HK-2 (cell line): ENCODE measurements around the gene RERE.
"Not testable (repeated sequence)": the region's sequence is repeated elsewhere in the genome, so short reads cannot be mapped to it uniquely, and the experiment has no call there.

Experiments
- DNase-seq: peaks from one replicate; pipeline ENCODE4 v3.0.0-alpha.2; 2018; ENCODE audit not compliant: unreplicated experiment

Gene RERE

DNA sequence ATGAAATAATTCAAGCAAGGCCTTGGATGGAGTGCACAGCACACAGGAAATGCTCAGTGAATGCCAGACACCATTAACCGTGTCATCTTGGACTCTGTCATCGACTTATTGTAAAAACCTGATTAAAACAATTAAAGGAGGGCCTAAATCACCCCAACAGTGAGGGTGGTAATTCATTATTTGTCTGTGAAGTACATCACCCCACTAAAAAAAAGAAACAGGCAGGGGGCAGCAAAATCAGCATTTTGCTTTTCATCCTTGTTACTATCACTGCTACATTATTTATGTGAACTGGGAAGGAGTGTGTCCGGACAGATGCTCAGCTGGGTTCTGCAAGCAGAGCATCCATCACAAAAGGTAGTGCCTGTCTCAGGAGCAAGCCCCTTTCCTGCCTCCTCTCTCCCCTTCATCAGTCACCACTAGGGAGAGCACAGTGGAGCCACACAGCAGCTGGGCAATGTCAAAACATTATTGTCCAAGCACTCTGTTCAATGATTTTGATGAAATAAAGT is 98.5 kb downstream of the RERE start:
- no peak for DNase-seq

DNA sequence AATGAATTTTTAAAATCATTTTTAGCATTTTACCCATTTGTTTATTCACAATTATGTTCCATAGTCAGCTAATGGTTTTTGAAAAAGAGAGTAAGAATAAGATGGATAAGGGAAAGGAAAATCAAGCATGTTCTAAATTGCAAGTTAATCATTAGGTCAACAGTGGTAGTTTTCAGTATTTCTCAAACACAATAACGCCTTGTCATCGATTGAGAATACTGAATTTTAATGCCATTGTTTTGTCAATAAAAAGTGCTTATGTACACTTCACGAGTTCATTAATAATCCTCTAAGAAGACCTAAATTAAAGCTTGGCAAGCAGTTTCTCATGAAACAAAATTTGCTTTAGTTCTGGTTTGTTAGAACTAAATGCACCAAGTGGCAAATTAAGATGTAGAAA is 100.3 kb downstream of the RERE start:
- no peak for DNase-seq

DNA sequence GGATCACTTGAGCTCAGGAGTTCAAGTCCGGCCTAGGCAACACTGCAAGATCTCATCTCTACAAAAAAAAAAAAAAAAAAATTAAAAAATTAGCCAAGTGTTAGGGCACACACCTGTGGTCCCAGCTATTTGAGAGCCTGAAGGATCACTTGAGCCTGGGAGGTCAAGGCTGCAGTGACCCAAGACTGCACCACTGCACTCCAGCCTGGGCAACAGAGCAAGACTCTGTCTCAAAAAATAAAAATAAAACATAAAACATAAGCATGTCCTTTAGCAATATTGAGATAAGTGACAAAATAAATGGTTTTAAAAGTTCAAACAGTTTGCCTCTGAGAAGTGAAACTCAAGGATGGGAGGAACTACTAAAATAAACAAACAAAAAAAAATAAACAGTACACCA is 101.2 kb downstream of the RERE start:
- DNase-seq, result no peak

DNA sequence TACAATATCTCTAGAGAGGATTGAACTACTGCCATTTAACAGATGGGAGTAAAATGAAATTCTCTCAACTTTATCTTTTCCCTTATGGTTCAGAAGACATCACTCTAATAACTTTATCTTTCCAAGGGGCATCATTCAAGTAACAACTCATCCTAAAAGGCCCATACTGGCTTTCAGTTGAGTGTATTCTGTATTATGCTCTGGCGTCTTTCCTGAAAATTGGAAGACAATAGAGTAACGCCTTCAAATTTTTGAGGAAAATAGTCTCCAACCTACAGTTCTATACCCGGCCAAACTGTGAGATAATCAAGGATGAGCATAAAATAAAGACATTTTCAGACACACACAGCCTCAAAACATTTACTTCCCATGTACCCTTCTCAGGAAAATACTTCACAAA is 103.3 kb downstream of the RERE start:
- DNase-seq, result no peak

DNA sequence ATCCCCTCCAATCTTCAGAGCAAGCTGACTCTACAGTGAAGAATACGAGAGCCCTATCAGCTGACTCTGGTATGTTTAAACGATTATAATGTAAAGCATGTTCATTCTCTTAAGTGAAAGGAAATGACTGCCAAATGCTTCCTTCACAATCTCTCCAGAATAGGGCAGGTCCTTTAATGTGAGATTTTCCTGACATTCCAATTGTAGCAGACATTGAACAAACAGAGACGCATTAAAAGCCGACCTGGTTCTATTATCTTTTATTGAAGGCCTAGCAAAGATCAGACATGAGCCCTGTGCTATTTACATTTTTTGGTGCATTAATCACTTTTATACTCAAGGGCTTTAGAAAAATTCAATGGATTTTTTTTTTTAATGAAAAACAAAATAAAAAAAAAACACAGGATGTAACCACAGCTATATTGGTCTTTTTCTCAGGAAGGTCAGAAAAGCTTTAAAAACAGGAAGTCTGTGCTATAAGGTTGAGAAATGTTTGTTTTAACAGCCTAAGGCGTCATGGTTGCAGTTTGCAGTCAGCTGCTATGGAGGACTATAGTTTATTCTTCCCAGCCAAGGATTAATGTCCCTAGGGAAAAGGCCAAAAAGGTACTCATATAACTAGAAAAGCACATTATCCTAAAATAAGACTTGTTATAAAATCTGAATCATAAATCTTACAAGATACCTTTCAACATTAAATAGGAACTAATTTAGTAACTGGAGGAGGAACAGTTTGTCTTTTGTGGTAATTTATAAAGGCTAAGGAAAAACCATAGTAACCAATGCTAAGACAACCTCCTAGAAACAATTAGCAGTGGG is 104.8 kb downstream of the RERE start:
- DNase-seq, result no peak

DNA sequence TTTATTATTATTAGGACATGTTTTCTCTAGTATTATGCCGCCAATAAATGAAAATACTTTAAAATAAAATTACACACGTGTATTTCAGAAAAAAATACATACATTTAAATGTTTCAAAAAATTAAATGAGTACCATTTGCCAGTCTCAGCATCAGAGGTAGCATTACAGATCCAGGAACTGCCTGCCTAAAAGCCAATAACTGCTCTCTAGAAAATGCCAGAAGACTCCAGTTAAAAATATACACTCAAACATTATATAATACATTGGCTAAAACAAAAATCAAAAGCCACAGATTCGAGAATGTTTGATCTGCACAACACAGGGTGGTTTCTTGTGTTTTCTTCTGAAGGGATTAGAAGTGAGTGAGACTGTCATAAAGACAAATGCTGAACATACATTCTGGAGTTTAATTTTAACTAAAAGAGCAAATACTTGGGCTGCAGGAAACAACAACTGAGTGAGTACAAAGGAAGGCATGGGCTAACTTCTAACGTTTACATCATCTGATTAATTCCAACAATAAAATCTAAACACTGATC is 105.5 kb downstream of the RERE start:
- no peak for DNase-seq

DNA sequence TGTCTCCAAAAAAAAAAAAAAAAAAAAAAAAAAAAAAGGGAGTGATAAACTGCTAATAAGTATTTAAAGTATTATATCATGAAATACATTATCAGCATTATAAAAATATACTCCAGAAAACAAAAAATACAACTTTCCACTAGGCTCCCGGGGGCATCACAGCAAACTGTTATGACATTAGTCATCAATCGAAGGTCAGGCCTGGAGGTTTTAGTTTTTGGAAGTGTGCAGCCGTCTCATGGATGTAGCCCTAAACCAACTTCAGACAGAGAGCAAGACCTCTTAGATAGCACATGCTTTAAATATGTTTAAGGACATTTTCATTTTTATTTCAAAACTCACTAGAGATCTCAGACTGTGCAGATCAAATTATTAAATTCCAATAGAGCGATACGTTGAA is 106.3 kb downstream of the RERE start:
- DNase-seq, result no peak

DNA sequence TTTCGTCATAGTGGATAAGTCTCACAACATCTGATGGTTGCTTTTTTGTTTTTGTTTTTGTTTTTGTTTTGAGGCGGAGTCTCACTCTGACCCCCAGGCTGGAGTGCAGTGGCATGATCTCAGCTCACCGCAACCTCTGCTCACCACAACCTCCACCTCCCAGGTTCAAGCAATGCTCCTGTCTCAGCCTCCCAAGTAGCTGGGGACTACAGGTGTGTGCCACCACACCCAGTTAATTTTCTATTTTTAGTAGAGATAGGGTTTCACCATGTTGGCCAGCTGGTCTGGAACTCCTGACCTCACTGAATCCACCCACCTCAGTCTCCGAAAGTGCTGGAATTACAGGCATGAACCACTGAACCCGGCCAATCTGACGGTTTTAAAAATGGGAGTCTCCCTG is 109.2 kb downstream of the RERE start:
- no peak for DNase-seq

DNA sequence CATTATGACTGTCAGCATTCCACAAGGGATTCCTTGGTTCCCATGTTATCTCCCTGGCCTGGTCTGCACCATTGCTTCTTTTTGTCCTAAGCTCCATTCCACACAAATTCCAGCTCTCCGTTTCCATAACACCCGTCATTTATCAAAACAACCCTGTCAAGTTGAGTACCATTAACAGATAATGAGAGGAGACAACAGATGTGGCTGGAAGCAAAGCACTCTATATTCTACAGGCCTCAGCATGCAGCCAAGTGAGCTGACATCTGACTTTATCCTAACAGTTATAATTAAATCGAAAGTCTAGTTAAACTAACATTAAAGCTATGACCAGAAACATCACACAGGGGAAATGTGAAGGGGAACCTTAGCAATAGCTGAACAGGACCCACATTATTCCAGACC is 110.4 kb downstream of the RERE start:
- no peak for DNase-seq

DNA sequence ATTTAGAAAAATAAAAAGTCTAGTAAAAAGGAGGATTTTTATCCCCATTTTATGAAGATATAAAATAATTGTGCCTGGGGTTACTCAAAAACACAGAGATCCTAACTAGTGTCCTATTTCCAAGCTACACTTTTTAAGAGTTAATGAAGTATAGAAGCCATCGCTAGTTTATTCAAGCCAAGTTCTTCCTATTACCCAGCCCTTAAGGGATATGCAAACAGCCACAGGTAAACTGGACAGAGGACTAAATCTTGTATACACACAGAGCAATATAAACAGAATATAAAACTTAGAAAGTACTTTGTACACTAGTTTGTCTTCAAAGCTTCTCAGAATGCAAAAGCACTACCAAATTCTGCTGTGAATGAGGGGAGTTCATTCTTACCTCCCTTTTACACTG is 111.1 kb downstream of the RERE start:
- no peak for DNase-seq

DNA sequence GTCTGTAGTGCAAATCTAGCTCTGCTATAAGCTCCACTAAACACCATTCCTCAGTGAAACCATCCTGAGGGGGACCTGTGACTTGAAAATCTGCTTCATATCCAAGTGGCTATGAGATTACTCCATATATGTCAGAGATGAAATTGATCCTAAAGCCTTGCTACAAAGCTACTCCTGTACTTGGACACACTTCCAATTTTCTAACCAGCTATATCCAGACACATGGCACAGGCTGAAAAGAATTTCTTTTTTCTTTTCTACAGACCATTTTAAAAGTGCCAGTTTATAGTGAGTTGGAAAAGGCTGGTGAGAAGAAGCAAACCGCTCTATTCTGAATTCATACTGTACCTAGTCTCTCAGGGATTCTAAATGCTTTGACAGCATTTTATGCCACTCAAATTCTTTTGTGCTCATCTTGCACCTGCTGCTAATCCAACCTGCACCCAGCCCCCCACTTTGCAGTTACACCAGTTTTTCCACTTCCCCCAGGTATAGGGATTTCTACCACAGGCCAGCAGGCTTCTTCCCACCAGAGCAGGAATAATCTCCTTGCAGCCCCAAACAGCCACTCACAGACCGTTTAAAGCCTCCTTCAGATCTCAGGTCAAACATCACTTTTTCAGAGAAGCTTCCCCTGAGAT is 112.5 kb downstream of the RERE start:
- DNase-seq, result no peak

DNA sequence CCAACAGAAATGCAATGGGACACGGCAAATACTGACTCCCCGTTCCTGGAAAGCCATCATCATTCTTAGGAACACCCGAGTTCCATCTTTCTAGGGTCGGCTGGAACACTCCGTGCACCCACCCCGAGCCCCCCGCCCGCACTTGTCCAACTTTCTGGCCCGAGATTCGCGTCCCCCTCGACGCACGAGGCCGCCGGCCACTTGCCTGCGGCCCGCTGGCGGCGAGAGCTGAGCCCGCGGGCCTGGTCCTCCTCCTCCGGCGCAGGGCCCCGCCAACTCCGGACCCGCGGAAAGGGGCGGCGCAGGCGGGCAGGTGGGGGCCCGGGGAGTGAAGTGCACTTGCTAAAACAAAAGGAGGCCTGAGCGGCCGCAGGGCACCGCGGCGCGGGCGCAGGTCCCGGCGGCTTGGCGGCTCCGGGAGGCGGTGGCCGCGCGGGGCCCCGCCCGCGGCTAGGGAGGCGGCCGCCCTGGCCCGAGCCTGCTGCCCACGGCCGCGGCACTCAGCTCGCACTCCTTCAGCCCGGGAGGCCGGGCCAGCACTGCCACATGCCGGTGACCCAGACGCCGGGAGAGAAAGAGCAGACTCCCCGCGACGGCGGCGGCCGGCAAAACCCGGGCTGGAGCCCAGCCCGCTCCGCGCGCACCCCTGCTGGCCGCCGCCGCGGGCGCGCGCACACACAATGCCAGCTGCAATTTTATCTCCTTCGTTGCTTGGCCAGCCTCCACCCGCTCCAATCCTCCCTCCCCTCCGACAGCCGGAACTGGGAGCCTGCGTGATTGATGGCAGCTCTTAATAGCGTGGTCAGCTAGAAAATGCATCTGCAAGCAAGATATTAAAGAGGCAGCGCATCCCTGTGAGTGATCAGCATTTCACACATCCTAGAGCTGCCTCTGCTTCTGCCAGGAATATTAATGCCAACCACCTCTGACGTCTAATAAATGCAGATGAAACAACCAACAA is 114.3 kb downstream of the RERE start:
- DNase-seq, result peak; percentile 94

DNA sequence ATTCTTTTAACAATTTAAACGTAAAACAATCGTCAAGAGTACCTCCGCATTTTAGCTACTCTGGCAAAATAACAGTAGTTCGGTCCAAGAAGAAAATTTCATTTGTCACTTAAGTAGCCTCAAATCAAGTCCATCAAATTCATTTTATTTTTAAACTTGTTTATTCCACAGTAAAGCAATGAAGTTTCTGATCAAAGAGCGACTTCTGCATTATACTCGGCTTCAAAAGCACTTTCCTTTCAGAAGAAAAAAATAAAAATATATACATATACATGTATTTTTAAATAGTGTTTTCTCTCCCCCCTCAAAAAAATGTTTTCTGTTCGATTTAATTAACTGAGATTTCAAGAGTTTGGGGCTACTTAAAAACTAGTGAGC is 115.0 kb downstream of the RERE start:
- DNase-seq, result no peak

DNA sequence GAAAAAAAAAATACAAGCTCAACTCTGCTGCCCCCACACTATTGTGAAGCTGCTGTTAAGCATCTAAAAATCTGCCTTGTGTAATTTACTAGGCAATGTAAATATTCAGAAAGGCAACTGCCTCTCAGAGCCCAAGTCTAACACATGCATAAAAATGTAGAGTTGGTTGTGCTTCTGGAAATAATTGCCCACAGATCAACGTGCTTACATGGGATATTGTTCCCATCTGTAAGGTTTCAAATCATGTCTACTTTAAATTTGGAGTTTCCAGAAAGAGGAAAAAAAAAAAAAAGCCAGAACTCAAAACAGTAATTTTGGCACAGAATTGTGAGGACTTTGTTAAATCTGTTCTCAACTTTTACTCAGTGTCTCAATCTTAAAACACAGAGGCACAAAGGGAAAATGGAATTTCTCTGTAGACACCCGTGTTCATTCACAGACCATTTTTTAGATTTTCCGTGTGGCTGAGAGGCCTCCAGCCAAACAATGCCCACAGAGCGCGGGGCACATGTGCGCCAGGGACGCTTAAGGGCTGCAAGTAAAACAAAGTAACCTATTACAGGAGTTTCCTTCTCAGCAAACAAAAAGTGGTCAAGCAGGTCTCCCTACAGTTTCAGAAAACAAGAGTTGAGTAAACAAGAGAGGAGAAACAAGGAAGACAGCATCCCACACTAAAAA is 115.5 kb downstream of the RERE start:
- DNase-seq, result peak; percentile 41

DNA sequence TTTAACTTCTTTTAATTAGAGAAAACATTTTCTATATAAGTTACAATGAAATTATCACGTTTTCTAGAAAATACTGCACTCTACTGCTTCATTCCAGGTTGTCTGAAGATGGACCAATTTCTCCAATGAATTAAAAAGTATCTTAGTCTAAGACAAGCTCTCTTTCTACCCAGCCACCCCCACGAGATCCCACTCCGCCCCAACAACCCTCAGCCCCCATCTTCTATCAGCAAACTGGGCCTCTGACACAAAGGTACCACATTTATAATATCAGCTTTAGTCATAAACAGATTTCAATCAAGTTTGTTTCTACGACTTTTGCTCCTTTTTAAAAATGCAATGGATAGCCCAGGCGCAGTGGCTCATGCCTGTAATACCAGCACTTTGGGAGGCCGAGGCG is 117.8 kb downstream of the RERE start:
- DNase-seq, result no peak

DNA sequence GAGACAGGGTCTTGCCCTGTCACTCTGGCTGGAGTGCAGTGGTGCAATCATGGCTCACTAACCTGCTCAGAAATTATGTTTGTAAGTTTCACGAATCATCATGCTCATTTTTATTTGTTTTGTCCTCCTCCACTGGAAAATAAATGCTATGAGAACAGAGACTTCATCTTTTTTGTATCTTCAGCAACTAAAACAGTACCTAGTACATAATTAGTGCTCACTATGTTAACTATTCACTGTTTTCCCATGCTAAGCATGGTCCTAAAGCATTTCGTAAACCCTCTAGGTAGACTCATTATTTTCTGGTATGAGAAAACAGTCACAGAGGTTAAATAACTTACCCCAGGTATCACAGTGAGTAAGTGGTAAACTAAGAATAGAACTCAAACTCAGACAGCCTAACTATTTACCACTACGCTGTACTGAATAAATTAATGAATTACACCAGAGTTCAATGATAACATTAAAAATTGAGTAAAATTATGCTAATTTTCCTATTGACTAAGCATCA is 118.4 kb downstream of the RERE start:
- DNase-seq, result no peak

DNA sequence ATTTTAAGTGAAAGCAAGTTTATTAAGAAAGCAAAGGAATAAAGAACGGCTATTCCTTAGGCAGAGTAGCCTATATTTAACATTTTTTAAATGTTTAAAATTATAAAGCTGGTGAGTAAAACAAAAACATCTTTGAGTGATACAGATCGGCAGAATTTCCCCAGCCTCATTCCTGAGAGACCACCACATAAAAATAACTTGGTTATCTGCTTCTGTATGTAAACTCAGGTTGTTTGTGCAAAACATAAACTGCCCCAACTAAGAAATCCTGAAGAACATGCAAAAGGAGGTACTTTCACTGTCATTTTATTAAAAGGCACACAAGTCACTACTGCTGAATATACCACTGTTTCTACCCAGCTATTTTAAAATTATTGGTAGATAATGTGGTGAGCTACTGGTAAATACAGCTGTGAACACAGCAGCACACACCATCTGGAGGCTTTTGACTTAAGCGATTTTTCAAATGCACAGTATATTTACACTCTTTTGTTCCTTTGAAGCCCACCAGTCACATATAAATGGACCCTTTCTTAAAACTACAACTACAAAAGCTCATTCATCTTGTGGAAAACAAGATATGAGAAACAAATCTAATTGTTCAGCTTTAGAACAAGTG is 119.3 kb downstream of the RERE start:
- no peak for DNase-seq

DNA sequence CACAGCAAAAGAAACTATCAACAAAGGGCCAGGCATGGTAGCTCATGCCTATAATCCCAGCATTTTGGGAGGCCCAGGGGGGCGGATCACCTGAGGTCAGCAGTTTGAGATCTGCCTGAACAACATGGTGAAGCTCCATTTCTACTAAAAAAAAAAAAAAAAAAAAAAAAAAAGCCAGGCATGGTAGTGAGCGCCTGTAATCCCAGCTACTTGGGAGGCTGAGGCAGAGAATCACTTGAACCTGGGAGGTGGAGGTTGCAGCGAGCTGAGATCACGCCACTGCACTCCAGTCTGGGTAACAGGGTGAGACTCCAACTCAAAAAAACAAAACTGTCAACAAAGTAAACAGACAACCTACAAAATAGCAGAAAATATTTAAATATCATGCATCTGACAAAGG is 122.0 kb downstream of the RERE start:
- not testable (repeated sequence) for DNase-seq

DNA sequence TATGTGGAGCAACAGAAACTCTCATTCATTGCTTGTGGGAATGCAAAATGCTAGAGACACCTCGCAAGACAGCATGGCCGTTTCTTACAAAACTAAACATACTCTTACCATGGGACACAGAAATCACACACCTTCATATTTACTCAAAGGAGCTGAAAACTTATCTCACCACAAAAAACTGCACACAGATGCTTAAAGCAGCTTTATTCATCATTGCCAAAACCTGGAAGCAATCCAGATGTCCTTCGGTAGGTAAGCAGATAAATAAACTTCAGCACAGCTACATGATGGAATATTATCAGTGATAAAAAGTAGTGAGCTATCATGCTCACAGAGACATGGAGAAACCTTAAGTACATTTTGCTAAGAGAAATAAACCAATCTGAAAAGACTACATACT is 124.3 kb downstream of the RERE start:
- no peak for DNase-seq

DNA sequence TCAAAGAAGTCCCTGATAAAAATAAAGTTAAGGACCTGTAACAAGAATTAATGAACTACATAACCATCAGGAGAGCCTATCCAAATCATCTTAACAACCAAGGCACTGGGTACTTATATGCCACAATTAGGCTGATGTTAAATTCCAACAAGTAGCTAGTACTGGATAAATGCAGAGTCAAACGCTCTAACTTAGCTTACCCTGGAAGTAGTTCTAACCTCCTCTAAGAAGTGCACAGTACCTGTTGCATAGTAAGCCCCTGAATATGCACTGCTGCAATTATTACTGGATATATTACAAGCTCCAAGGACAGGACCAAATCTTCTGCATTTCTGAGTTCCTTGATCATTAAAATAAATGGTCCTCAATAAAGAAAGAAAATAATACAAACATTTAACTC is 125.8 kb downstream of the RERE start:
- DNase-seq, result no peak

DNA sequence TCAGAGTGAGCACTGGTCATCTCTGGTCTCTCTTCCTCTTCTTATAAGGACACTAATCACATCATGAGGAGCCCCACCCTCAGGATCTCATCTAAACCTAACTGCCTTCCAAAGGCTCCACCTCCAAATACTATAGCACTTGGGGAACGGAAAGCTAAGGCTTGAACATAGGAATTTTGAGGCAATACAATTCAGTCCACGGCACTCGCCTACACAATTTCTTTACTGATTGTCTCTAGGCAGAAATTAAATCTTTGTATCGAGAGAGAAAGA is 127.3 kb downstream of the RERE start:
- DNase-seq, result no peak
